H1 (cell line): ENCODE measurements around the gene C21orf58. TPM values are rescaled to one million over a fixed set of nuclear protein-coding genes. Genes with fewer than 3 reads are reported as not detected.

Experiments used
- CTCF ChIA-PET: fragments of 300-600 bp; sonication (Branson Sonifier 250); formaldehyde crosslinking; loops from one replicate; lab custom pipeline; 2021; ENCODE audit not compliant: partially characterized antibody; lab: Charles Lee
- POLR2A ChIA-PET: fragments of 300-600 bp; sonication (Branson Sonifier 250); formaldehyde crosslinking; loops from one replicate; lab custom pipeline; 2021; ENCODE audit warnings: inconsistent platforms; ENCODE audit not compliant: partially characterized antibody; lab: Charles Lee
- DNase-seq, 2 experiments: peaks; one replicate each; pipeline versions ENCODE4 v3.0.0 to v3.0.0-alpha.2; 2010 to 2022; ENCODE audit warnings: low spot score in 2 of 2, low read depth in 1 of 2, mixed read lengths in 1 of 2
- FAIRE-seq: peaks from 2 replicates; lab custom pipeline; 2011; peaks lifted over from hg19 to GRCh38; lab: Jason Lieb, UNC
- H2AFZ ChIP-seq: 2 replicates; pipeline ENCODE4 v1.8.1; 2012; ENCODE audit warnings: low read length, inconsistent platforms
- H2AK5ac ChIP-seq: 2 replicates; pipeline ENCODE4 v1.6.1; 2013; ENCODE audit warnings: low read depth, low read length
- H2BK120ac ChIP-seq: replicated peaks from 2 replicates; pipeline ENCODE3; 2013; ENCODE audit warnings: low read depth, low read length, inconsistent platforms
- H2BK12ac ChIP-seq: 2 replicates; pipeline ENCODE4 v1.6.1; 2013; ENCODE audit warnings: low read depth, low read length
- H2BK15ac ChIP-seq: 2 replicates; pipeline ENCODE4 v1.6.1; 2013; ENCODE audit warnings: low read length
- H2BK20ac ChIP-seq: 2 replicates; pipeline ENCODE4 v1.6.1; 2013; ENCODE audit warnings: low read length
- H2BK5ac ChIP-seq: 2 replicates; pipeline ENCODE4 v1.6.1; 2013; ENCODE audit warnings: low read depth, low read length
- H3K14ac ChIP-seq: 2 replicates; pipeline ENCODE4 v1.6.1; 2013; ENCODE audit warnings: inconsistent platforms; ENCODE audit not compliant: insufficient read length
- H3K18ac ChIP-seq: 2 replicates; pipeline ENCODE4 v1.6.1; 2013; ENCODE audit warnings: low read length; ENCODE audit errors: extremely low read depth
- H3K23ac ChIP-seq: 2 replicates; pipeline ENCODE4 v1.6.1; 2013; ENCODE audit warnings: inconsistent platforms; ENCODE audit not compliant: insufficient read length
- H3K23me2 ChIP-seq: 2 replicates; pipeline ENCODE4 v1.6.1; 2013; ENCODE audit warnings: low read depth, low read length
- H3K27ac ChIP-seq: 2 replicates; pipeline ENCODE4 v1.6.1; 2011; ENCODE audit warnings: low read depth, low read length, inconsistent platforms
- H3K27me3 ChIP-seq, 4 experiments: replicated peaks in 1 of 4; 1 replicate in 1 of 4; 2 replicates in 3 of 4; pipeline versions ENCODE4 v1.6.1 to v1.8.1; 2011 to 2013; ENCODE audit warnings: low read length in 3 of 4, mild to moderate bottlenecking in 3 of 4, inconsistent platforms in 2 of 4, mixed read lengths in 2 of 4, moderate library complexity in 1 of 4; ENCODE audit not compliant: control insufficient read depth in 3 of 4, insufficient read depth in 3 of 4; ENCODE audit errors: extremely low read depth in 1 of 4
- H3K36me3 ChIP-seq, 4 experiments: 2 replicates each; pipeline versions ENCODE4 v1.6.1 to v1.8.1; 2011 to 2013; ENCODE audit warnings: mild to moderate bottlenecking in 4 of 4, low read length in 3 of 4, moderate library complexity in 2 of 4, control low read depth in 1 of 4, inconsistent platforms in 1 of 4; ENCODE audit not compliant: insufficient read depth in 4 of 4, control insufficient read depth in 2 of 4
- H3K4ac ChIP-seq: replicated peaks from 2 replicates; pipeline ENCODE3; 2013; ENCODE audit warnings: low read length, low read depth, mixed read lengths, inconsistent platforms; ENCODE audit not compliant: insufficient read length
- H3K4me1 ChIP-seq, 4 experiments: replicated peaks in 1 of 4; 1 replicate in 1 of 4; 2 replicates in 3 of 4; pipeline versions ENCODE4 v1.6.1 to v1.8.1; 2011 to 2013; ENCODE audit warnings: low read length in 3 of 4, inconsistent platforms in 2 of 4, mixed read lengths in 1 of 4; ENCODE audit not compliant: insufficient read depth in 4 of 4, control insufficient read depth in 3 of 4
- H3K4me2 ChIP-seq, 2 experiments: 2 replicates each; pipeline versions ENCODE4 v1.6.1 to v1.8.1; 2011 to 2013; ENCODE audit warnings: low read depth in 2 of 2, low read length in 2 of 2, control low read depth in 1 of 2, inconsistent platforms in 1 of 2, mild to moderate bottlenecking in 1 of 2; ENCODE audit not compliant: insufficient read depth in 1 of 2
- H3K4me3 ChIP-seq, 4 experiments: fragments of 200-600, 300-600 bp in 1 of 4; sonication (generic), shearing (Covaris generic), sonication (Bioruptor Twin) in 1 of 4; 2 replicates each; pipeline versions ENCODE4 v1.5.1 to v1.8.1; 2011 to 2016; ENCODE audit warnings: low read length in 4 of 4, low read depth in 3 of 4, control low read depth in 2 of 4, inconsistent platforms in 2 of 4, mild to moderate bottlenecking in 2 of 4, mixed read lengths in 1 of 4, moderate library complexity in 1 of 4; ENCODE audit not compliant: insufficient read depth in 2 of 4; ENCODE audit errors: extremely low read depth in 1 of 4
- H3K56ac ChIP-seq: replicated peaks from 2 replicates; pipeline ENCODE3; 2013; ENCODE audit warnings: low read depth, mild to moderate bottlenecking, mixed read lengths, low read length, inconsistent platforms; ENCODE audit not compliant: insufficient read length
- H3K79me1 ChIP-seq: 2 replicates; pipeline ENCODE4 v1.6.1; 2013; ENCODE audit warnings: low read depth, low read length, control low read depth
- H3K79me2 ChIP-seq, 2 experiments: 2 replicates each; pipeline versions ENCODE4 v1.6.1 to v1.8.1; 2012 to 2013; ENCODE audit warnings: low read length in 2 of 2, mild to moderate bottlenecking in 2 of 2, inconsistent platforms in 1 of 2; ENCODE audit not compliant: insufficient read depth in 2 of 2, control insufficient read depth in 1 of 2
- H3K9ac ChIP-seq, 4 experiments: replicated peaks in 1 of 4; 1 replicate in 1 of 4; 2 replicates in 3 of 4; pipeline versions ENCODE4 v1.6.1 to v1.8.1; 2011 to 2013; ENCODE audit warnings: low read depth in 3 of 4, low read length in 3 of 4, control low read depth in 2 of 4, mild to moderate bottlenecking in 2 of 4, moderate library complexity in 2 of 4, inconsistent platforms in 1 of 4; ENCODE audit errors: extremely low read depth in 1 of 4
- H3K9me3 ChIP-seq, 2 experiments: 2 replicates each; pipeline versions ENCODE4 v1.6.1 to v1.8.1; 2012 to 2013; ENCODE audit warnings: mild to moderate bottlenecking in 2 of 2, moderate library complexity in 2 of 2, control low read depth in 1 of 2, inconsistent platforms in 1 of 2, low read depth in 1 of 2, low read length in 1 of 2, mixed read lengths in 1 of 2; ENCODE audit not compliant: insufficient read depth in 2 of 2
- H4K20me1 ChIP-seq, 2 experiments: replicated peaks in 1 of 2; 2 replicates each; pipeline versions ENCODE3 to v1.8.1; 2011 to 2013; ENCODE audit warnings: inconsistent platforms in 2 of 2, low read length in 2 of 2, mild to moderate bottlenecking in 1 of 2; ENCODE audit not compliant: insufficient read depth in 2 of 2, control insufficient read depth in 1 of 2
- H4K5ac ChIP-seq: 2 replicates; pipeline ENCODE4 v1.6.1; 2013; ENCODE audit warnings: low read length, low read depth, mixed read lengths, inconsistent platforms; ENCODE audit not compliant: insufficient read length
- H4K8ac ChIP-seq: 2 replicates; pipeline ENCODE4 v1.8.0; 2013; ENCODE audit warnings: mild to moderate bottlenecking, moderate library complexity, low read length, inconsistent platforms; ENCODE audit not compliant: insufficient read depth; ENCODE audit errors: extremely low read depth
- H4K91ac ChIP-seq: replicated peaks from 2 replicates; pipeline ENCODE3; 2013; ENCODE audit warnings: low read length, mixed read lengths, inconsistent platforms; ENCODE audit not compliant: insufficient read length
- BACH1 ChIP-seq: IDR thresholded peaks from 2 replicates; pipeline ENCODE4 v1.6.1; 2012; ENCODE audit warnings: low read length, improper control_type of control experiment
- CTBP2 ChIP-seq: IDR thresholded peaks from 2 replicates; pipeline ENCODE4 v1.7.0; 2011; ENCODE audit warnings: borderline replicate concordance, mild to moderate bottlenecking, moderate library complexity, mixed read lengths, low read length; ENCODE audit not compliant: insufficient read depth, insufficient read length
- EP300 ChIP-seq, 2 experiments: IDR thresholded peaks; 1 replicate in 1 of 2; 2 replicates in 1 of 2; pipeline ENCODE4 v1.6.1; 2011 to 2012; ENCODE audit warnings: low read depth in 2 of 2, low read length in 2 of 2, mild to moderate bottlenecking in 2 of 2, borderline replicate concordance in 1 of 2, inconsistent platforms in 1 of 2, moderate library complexity in 1 of 2
- HDAC2 ChIP-seq, 2 experiments: fragments of 300-600 bp in 1 of 2; sonication (generic) in 1 of 2; IDR thresholded peaks; 2 replicates each; pipeline ENCODE4 v1.6.1; 2011 to 2012; ENCODE audit warnings: low read depth in 2 of 2, low read length in 2 of 2, mild to moderate bottlenecking in 2 of 2, moderate library complexity in 2 of 2, borderline replicate concordance in 1 of 2, inconsistent platforms in 1 of 2
- KDM5A ChIP-seq: fragments of 200-600 bp; IDR thresholded peaks from 2 replicates; pipeline ENCODE4 v1.7.1; 2012; ENCODE audit warnings: mild to moderate bottlenecking, low read length, inconsistent platforms, mixed read lengths
- NRF1 ChIP-seq: IDR thresholded peaks from 2 replicates; pipeline ENCODE4 v1.6.1; 2011; ENCODE audit warnings: mild to moderate bottlenecking, low read depth, low read length, improper control_type of control experiment
- POU5F1 ChIP-seq: IDR thresholded peaks from 2 replicates; pipeline ENCODE4 v1.6.1; 2011; ENCODE audit warnings: low read depth, mild to moderate bottlenecking, low read length, moderate library complexity
- RXRA ChIP-seq: IDR thresholded peaks from 2 replicates; pipeline ENCODE4 v1.6.1; 2011; ENCODE audit warnings: low read depth, mild to moderate bottlenecking, low read length, moderate library complexity; ENCODE audit not compliant: insufficient read depth
- SIN3A ChIP-seq, 2 experiments: IDR thresholded peaks in 1 of 2; conservative IDR thresholded peaks in 1 of 2; 2 replicates each; pipeline ENCODE4 v1.6.1; 2011 to 2012; ENCODE audit warnings: low read length in 2 of 2, improper control_type of control experiment in 1 of 2, low read depth in 1 of 2, mild to moderate bottlenecking in 1 of 2
- SP1 ChIP-seq: IDR thresholded peaks from 2 replicates; pipeline ENCODE4 v1.6.1; 2011; ENCODE audit warnings: low read depth, low read length
- SUZ12 ChIP-seq: fragments of 200-600 bp; sonication (generic); IDR thresholded peaks from 2 replicates; pipeline ENCODE4 v1.6.1; 2012; ENCODE audit warnings: mild to moderate bottlenecking, inconsistent platforms, low read length, moderate library complexity, mixed read lengths
- TAF7 ChIP-seq: optimal IDR thresholded peaks from 2 replicates; pipeline ENCODE3; 2011; ENCODE audit warnings: low read depth, mild to moderate bottlenecking, inconsistent platforms, low read length, moderate library complexity, borderline replicate concordance
- TCF12 ChIP-seq: IDR thresholded peaks from 2 replicates; pipeline ENCODE4 v1.6.1; 2011; ENCODE audit warnings: low read depth, mild to moderate bottlenecking, low read length
- whole genome bisulfite sequencing, 2 experiments: shearing (Covaris generic) in 1 of 2; methylation state at CpG; one replicate each; pipeline versions ENCODE4 v1.1.6 to v1.1.7; 2013 to 2015; ENCODE audit warnings: low lambda C conversion rate in 2 of 2, mixed read lengths in 2 of 2, inconsistent platforms in 1 of 2, low coverage in 1 of 2, missing lambda C conversion rate in 1 of 2; ENCODE audit not compliant: insufficient replicate concordance in 2 of 2, insufficient coverage in 1 of 2, insufficient read length in 1 of 2; ENCODE audit errors: extremely low coverage in 1 of 2, missing lambda C conversion rate in 1 of 2; 5-methylcytosine and 5-hydroxymethylcytosine counted together
- polyA plus RNA-seq, 7 experiments: library from polyadenylated mRNA; depleted of rRNA in 3 of 7; stranded (reverse) in 5 of 7; unstranded in 2 of 7; fragments of >200 nt in 5 of 7; fragments of 200-250 nt in 2 of 7; gene quantifications; 1 replicate in 5 of 7; 2 replicates in 1 of 7; 4 replicates in 1 of 7; pipeline versions ENCODE4 v1.2.1 to v1.2.3, GENCODE V29; 2011 to 2013; ENCODE audit warnings: missing spikeins in 2 of 7, mixed read lengths in 2 of 7
- total RNA-seq: library from RNA; stranded (reverse); fragmentation: NEBNext Ultra II Directional; extraction: Animal tissue kit (Norgen Biotek cat#: 25700); gene quantifications from 2 replicates; pipeline ENCODE4 v1.2.1, GENCODE V29; 2021

Gene C21orf58
- total and polyA plus RNA-seq, 2 of the 8 experiments (the other 6 are each of a cell fraction or from before 2014, with no cell fraction given), result 13.8 to 26.1 TPM

GRCh38 chr21:46366966-46367365 is 43.3 kb upstream of the C21orf58 start:
- no peak overlapping the region for H3K23ac ChIP-seq
- H3K4ac ChIP-seq, result no peak overlapping the region
- H4K91ac ChIP-seq, result no peak overlapping the region
- 94% methylated on average over 18 of the region's 20 CpGs; no CpG with 5 or more reads in 1 of the 2 experiments for WGBS, 2 experiments
- no peak overlapping the region for H3K4me3 ChIP-seq
- peaks cover 0 to 22% of the 10 kb centered on the region in 2 experiments; a peak in 2 of 4 replicates for H3K79me2 ChIP-seq
- peaks cover 4% of the 10 kb centered on the region for H3K23me2 ChIP-seq
- no peak overlapping the region for H2BK20ac ChIP-seq
- H3K56ac ChIP-seq, result no peak overlapping the region
- no peak for TF ChIP-seq NRF1
- no peak for TF ChIP-seq KDM5A
- no peak for TF ChIP-seq SIN3A (conservative IDR thresholded peaks at IDR 0.05 in 1 of 2, IDR thresholded peaks at IDR 0.05 in 1 of 2; ENCODE audit: low read depth in 1 of 2, low read length in 2 of 2)
- no peak for TF ChIP-seq RXRA
- TF ChIP-seq BACH1, result no peak
- TF ChIP-seq CTBP2, result no peak
- no peak for TF ChIP-seq HDAC2 (IDR thresholded peaks at IDR 0.05; ENCODE audit: borderline replicate concordance in 1 of 2, low read depth in 2 of 2, low read length in 2 of 2)
- no peak for TF ChIP-seq TCF12
- no peak for TF ChIP-seq POU5F1
- no peak for TF ChIP-seq SUZ12
- TF ChIP-seq TAF7, result no peak
- TF ChIP-seq SP1, result no peak
- TF ChIP-seq EP300 (IDR thresholded peaks at IDR 0.05; ENCODE audit: borderline replicate concordance in 1 of 2, low read depth in 2 of 2, low read length in 2 of 2), result no peak
- H2BK12ac ChIP-seq, result no peak overlapping the region
- H4K5ac ChIP-seq, result no peak overlapping the region
- no peak overlapping the region for H2AFZ ChIP-seq
- no peak overlapping the region for H2AK5ac ChIP-seq
- H3K4me1 ChIP-seq, result no peaks in the 10 kb centered on the region
- no peak overlapping the region for H3K4me2 ChIP-seq
- FAIRE-seq (no peak), DNase-seq (no peak)
- H4K8ac ChIP-seq, result no peak overlapping the region
- no peak overlapping the region for H3K9ac ChIP-seq
- no peak overlapping the region for H2BK5ac ChIP-seq
- H2BK15ac ChIP-seq, result no peak overlapping the region
- H3K27ac ChIP-seq, result no peak overlapping the region
- no peaks in the 10 kb centered on the region for H3K27me3 ChIP-seq
- peaks cover 0 to 10% of the 10 kb centered on the region in 2 experiments; a peak in 1 of 4 replicates for H3K9me3 ChIP-seq
- H3K79me1 ChIP-seq, result peaks cover 4% of the 10 kb centered on the region
- peaks cover under 1 to 10% of the 10 kb centered on the region in 2 experiments for H4K20me1 ChIP-seq
- no peak overlapping the region for H2BK120ac ChIP-seq
- no peak overlapping the region for H3K18ac ChIP-seq
- CTCF ChIA-PET, result interaction anchor here (0.9 kb wide), 1 partner anchor 15 kb away, joined by 3 read pairs; no protein-coding TSS in a partner anchor
- no peak overlapping the region for H3K14ac ChIP-seq
- H3K36me3 ChIP-seq, result peaks cover 14 to 45% (median 36%) of the 10 kb centered on the region in 4 experiments; a peak in 6 of 8 replicates
- POLR2A ChIA-PET, result interaction anchor here (0.7 kb wide), 1 partner anchor 240 kb away, joined by 3 read pairs; no protein-coding TSS in a partner anchor
